NCI-H2081 (cell line): ENCODE data around the gene AMFR.

Experiments
- DNase-seq, 2 experiments: peaks; one replicate each; lab custom pipeline; 2025; lab: John Stamatoyannopoulos, UW

Gene AMFR

GRCh38 chr16:56362706-56363105 is 62.6 kb downstream of the AMFR start:
- no peak for DNase-seq

- no peak for DNase-seq
Measured at GRCh38 chr16:56362057-56362655, 63.2 kb downstream of the AMFR start.

GRCh38 chr16:56360117-56361008 is 65.0 kb downstream of the AMFR start:
- DNase-seq, result no peak

GRCh38 chr16:56357765-56358322 is 67.5 kb downstream of the AMFR start:
- DNase-seq, result no peak

GRCh38 chr16:56357241-56357764 is 68.0 kb downstream of the AMFR start:
- DNase-seq, result no peak

- DNase-seq, result no peak
Measured at GRCh38 chr16:56356276-56357240, 68.8 kb downstream of the AMFR start.

GRCh38 chr16:56355786-56356275 is 69.5 kb downstream of the AMFR start:
- DNase-seq, result no peak

GRCh38 chr16:56355221-56355620 is 70.1 kb downstream of the AMFR start:
- no peak for DNase-seq

- no peak for DNase-seq
Measured at GRCh38 chr16:56354746-56355145, 70.6 kb downstream of the AMFR start.

- no peak for DNase-seq
Measured at GRCh38 chr16:56354016-56354415, 71.3 kb downstream of the AMFR start.

GRCh38 chr16:56353054-56353921 is 72.1 kb downstream of the AMFR start:
- no peak for DNase-seq

GRCh38 chr16:56352351-56353053 is 72.8 kb downstream of the AMFR start:
- DNase-seq, result no peak

- DNase-seq, result no peak
Measured at GRCh38 chr16:56351481-56351880, 73.9 kb downstream of the AMFR start.

- no peak for DNase-seq
Measured at GRCh38 chr16:56350491-56351405, 74.6 kb downstream of the AMFR start.

- DNase-seq, result no peak
Measured at GRCh38 chr16:56349711-56350161, 75.6 kb downstream of the AMFR start.

GRCh38 chr16:56349086-56349415 is 76.3 kb downstream of the AMFR start:
- no peak for DNase-seq

GRCh38 chr16:56348168-56349085 is 76.9 kb downstream of the AMFR start:
- no peak for DNase-seq

- DNase-seq, result no peak
Measured at GRCh38 chr16:56347670-56348069, 77.7 kb downstream of the AMFR start.
